Measurements from ENCODE around the gene DNMT3L. TPM values are rescaled to one million over a fixed set of nuclear protein-coding genes. Genes with fewer than 3 reads are reported as not detected.

DNMT3L gene
- total RNA-seq, 3 donors from 2014 or later = not detected

DNA sequence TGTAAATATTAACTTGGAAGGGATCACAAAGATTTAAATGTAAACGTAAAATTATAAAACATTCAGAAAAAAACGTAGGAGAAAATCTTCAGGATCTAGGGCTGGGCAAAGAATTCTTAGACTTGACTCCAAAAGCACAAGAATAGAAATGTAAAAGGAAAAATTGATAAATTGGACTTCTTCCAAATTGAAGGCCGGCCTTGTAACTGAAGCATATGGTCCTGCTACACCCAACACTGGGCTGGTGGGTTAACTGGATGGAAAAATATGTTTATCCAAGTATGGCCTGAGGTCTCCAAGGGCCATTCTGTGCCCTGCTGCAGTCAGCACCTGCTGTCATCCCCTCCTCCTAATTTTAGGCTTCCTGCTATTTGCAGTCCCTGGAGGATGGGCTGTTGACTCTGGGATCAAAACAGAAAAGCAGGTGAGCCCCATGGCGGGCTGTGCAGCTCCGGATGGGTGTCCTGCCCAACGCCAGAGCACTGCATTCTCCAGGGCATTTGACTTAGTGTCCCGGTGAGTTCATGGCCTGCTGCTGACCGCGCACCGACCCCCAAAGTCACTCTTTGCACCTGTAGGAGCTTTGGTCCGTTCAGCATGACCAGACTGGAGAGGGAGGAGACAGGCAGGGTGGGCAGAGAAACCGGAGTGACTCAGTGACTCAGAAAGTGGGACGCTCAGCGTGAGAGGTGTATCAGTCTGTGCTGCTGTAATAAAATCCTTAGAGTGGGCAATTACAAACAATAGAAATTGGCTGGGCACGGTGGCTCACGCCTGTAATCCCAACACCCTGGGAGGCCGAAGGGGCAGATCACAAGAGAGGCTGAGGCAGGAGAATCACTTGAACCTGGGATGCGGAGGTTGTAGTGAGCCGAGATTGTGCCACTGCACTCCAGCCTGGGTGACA lies 17.9 kb upstream of the DNMT3L start:
- Histone ChIP-seq H3K9me3 (no peaks in the 10 kb centered on the region), H3K36me3 (ENCODE audit: low read depth) (no peaks in the 10 kb centered on the region), H3K4me1 (ENCODE audit: low read depth) (no peaks in the 10 kb centered on the region), H3K4me3 (no peak overlapping the region)
- ATAC-seq (no peak), DNase-seq (peak in 1 of 3 donors; percentile 15)
- intact Hi-C loops (cut with DNase I, micrococcal nuclease) = no loop called here
- TF ChIP-seq, protein P1, sequence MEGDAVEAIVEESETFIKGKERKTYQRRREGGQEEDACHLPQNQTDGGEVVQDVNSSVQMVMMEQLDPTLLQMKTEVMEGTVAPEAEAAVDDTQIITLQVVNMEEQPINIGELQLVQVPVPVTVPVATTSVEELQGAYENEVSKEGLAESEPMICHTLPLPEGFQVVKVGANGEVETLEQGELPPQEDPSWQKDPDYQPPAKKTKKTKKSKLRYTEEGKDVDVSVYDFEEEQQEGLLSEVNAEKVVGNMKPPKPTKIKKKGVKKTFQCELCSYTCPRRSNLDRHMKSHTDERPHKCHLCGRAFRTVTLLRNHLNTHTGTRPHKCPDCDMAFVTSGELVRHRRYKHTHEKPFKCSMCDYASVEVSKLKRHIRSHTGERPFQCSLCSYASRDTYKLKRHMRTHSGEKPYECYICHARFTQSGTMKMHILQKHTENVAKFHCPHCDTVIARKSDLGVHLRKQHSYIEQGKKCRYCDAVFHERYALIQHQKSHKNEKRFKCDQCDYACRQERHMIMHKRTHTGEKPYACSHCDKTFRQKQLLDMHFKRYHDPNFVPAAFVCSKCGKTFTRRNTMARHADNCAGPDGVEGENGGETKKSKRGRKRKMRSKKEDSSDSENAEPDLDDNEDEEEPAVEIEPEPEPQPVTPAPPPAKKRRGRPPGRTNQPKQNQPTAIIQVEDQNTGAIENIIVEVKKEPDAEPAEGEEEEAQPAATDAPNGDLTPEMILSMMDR (IDR thresholded peaks at IDR 0.05) = no peak

DNA sequence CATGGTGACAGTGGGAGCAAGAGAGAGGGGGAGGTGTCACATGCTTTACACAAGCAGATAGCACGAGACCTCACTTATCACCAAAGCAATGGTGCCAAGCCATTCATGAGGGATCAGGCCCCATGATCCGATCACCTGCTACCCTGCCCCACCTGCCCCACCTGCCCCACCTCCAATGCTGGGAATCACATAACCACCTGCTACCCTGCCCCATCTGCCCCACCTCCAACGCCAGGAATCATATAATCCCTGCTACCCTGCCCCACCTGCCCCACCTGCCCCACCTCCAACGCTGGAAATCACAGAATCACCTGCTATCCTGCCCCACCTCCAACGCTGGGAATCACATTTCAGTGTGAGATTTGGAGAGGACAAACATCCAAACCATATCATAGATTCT lies 13.3 kb upstream of the DNMT3L start:
- peak in 1 of 3 donors; percentile 45 for DNase-seq
- intact Hi-C loops (cut with DNase I, micrococcal nuclease) = no loop called here
- ATAC-seq = peak; percentile 60
- Histone ChIP-seq H3K9me3 (no peaks in the 10 kb centered on the region), H3K4me1 (ENCODE audit: low read depth) (no peaks in the 10 kb centered on the region), H3K36me3 (ENCODE audit: low read depth) (no peaks in the 10 kb centered on the region), H3K4me3 (no peak overlapping the region)
- TF ChIP-seq, protein P1 (IDR thresholded peaks at IDR 0.05) = no peak

DNA sequence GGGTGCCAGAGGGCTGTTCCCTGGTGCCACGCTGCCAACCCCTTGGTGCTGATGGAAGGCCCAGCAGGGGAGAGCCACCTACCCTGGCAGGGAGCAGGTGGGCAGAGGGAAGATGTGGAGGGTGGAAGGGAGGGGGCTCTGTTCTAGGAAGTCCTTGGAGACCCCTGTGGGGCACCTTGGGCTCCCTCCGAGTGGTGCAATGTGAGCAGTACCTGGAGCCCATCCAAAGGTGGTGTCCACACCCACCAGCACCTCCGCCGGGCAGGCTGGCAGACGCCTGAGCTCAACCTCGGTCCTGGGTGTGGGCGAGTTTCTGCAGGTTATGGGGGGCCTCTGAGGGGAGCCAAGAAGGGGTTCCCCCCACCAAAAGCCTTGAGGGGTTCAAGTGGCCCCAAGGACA lies 11.3 kb upstream of the DNMT3L start:
- DNase-seq (peak in 1 of 3 donors; percentile 44), ATAC-seq (no peak)
- H3K9me3 ChIP-seq = no peaks in the 10 kb centered on the region
- intact Hi-C loops (cut with DNase I, micrococcal nuclease) = no loop called here
- H3K36me3 ChIP-seq (ENCODE audit: low read depth) = no peaks in the 10 kb centered on the region
- TF ChIP-seq, protein P1 (IDR thresholded peaks at IDR 0.05) = no peak
- H3K4me3 ChIP-seq = no peak overlapping the region
- no peaks in the 10 kb centered on the region for H3K4me1 ChIP-seq (ENCODE audit: low read depth)

DNA sequence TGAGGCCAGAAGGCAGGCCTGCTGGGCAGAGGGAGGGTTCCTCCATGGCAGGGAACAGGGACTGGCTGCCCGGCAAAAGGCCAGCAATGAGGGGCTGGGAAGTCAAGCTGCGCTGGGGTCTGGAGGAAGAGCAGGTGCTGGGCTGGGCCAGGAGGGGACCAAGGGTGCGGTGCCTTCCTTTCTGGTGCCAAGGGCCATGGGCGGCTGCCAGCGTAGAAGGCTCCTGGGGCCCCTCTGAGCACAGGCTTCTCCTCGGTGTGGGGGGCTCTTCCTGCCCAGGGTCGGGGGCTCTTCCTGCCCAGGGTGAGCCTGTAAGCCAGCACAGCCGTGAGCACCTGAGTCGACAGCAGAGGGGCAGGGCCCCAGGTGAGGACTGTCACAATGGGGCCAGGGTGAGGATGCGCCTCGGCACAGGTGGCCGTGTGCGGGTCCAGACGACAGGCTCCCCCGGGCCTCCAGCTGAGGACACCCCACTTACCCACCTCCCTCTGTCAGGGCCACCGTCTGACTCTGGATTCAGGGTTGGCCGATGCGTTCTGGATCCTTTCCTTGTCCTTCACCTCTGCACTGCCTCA lies 10.7 kb upstream of the DNMT3L start:
- intact Hi-C loops (cut with DNase I, micrococcal nuclease) = no loop called here
- ATAC-seq (no peak), DNase-seq (peak in 1 of 3 donors; percentile 36)
- Histone ChIP-seq H3K4me3 (no peak overlapping the region), H3K36me3 (ENCODE audit: low read depth) (no peaks in the 10 kb centered on the region), H3K4me1 (ENCODE audit: low read depth) (no peaks in the 10 kb centered on the region), H3K9me3 (no peaks in the 10 kb centered on the region)
- TF ChIP-seq, protein P1 (IDR thresholded peaks at IDR 0.05) = no peak

DNA sequence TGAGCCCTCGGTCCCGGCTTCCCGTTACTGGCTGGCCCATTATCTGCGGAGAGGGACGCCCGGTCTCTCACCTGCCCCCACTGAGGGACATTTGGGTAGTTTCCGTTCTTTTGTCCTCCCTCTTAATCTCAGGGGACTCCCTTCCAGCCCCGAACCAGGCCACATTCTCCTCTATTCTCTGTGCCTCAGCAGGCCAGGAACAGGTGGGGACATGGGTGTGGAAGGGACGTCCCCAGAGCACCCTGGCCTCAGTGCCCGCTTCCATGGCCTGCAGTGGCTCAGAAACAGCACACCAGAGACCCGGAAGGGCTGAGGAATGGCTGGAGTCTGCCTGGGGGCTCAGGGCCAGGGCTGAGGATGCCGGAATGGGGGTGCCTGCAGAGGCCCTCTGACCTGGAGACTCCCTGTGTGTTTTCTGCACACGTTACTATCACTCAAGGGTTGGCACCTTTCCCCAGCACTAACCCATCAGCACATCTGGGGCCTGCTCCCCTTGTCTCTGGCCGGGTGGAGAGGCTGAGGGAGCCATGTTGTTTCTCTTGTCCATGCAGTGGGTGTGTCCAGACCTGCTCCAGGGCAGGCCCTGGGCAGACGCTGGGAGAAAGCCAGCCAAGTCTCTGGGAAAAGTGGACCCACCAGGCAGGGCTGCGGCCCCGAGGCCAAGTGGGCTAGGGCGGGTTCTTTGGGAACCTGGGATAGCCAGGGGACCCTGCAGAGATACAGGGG lies 10.0 kb upstream of the DNMT3L start:
- ATAC-seq (no peak), DNase-seq (peak in 1 of 3 donors; percentile 19)
- H3K9me3 ChIP-seq = no peaks in the 10 kb centered on the region
- intact Hi-C loops (cut with DNase I, micrococcal nuclease) = no loop called here
- H3K4me1 ChIP-seq (ENCODE audit: low read depth) = no peaks in the 10 kb centered on the region
- H3K36me3 ChIP-seq (ENCODE audit: low read depth) = no peaks in the 10 kb centered on the region
- TF ChIP-seq, protein P1 (IDR thresholded peaks at IDR 0.05) = no peak
- no peak overlapping the region for H3K4me3 ChIP-seq
